GM13977 (cell line): ENCODE measurements around the gene ATP5F1E.

ENCODE experiments used
- DNase-seq: peaks from one replicate; pipeline ENCODE4 v3.0.0; 2012; ENCODE audit warnings: low spot score
- in situ Hi-C: fragments of 300-500 bp; cut with MboI; formaldehyde crosslinking; loops from one replicate; pipeline ENCODE4 v1.12.0; 2022; ENCODE audit warnings: low sequenced_read_pairs, low pct_unique_long_range_greater_than_20kb, mixed read lengths, inconsistent platforms; ENCODE audit not compliant: unreplicated experiment
- TF ChIP-seq, protein P1 (sequence below): IDR thresholded peaks from 2 replicates; pipeline ENCODE4 v1.5.1; 2012; ENCODE audit warnings: mild to moderate bottlenecking, control low read depth; ENCODE audit not compliant: insufficient read depth; ENCODE audit errors: extremely low read depth, missing control alignments

ATP5F1E gene

DNA sequence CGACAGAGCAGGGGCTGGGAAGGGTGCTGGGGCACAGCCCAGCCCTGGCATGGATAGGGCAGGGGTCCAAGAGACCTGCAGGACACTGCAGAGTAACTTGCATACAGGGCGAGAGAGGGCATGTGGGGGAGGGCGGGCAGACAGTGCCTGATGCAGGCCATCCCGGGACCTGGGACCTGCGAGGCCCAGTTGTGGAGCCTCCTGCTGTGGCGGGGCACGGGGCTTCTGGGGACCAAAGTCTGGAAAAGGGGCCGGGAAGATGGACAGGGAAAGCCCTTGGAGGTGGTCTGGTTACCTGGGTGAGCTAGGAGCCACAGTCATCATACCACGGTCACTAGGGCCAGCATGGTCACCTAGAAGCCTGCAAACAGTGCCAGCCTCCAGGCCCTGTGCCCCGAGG lies 13.3 kb downstream of the ATP5F1E start:
- no peak for DNase-seq
- TF ChIP-seq, protein P1, sequence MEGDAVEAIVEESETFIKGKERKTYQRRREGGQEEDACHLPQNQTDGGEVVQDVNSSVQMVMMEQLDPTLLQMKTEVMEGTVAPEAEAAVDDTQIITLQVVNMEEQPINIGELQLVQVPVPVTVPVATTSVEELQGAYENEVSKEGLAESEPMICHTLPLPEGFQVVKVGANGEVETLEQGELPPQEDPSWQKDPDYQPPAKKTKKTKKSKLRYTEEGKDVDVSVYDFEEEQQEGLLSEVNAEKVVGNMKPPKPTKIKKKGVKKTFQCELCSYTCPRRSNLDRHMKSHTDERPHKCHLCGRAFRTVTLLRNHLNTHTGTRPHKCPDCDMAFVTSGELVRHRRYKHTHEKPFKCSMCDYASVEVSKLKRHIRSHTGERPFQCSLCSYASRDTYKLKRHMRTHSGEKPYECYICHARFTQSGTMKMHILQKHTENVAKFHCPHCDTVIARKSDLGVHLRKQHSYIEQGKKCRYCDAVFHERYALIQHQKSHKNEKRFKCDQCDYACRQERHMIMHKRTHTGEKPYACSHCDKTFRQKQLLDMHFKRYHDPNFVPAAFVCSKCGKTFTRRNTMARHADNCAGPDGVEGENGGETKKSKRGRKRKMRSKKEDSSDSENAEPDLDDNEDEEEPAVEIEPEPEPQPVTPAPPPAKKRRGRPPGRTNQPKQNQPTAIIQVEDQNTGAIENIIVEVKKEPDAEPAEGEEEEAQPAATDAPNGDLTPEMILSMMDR: no peak
- in situ Hi-C loops: no loop called here

DNA sequence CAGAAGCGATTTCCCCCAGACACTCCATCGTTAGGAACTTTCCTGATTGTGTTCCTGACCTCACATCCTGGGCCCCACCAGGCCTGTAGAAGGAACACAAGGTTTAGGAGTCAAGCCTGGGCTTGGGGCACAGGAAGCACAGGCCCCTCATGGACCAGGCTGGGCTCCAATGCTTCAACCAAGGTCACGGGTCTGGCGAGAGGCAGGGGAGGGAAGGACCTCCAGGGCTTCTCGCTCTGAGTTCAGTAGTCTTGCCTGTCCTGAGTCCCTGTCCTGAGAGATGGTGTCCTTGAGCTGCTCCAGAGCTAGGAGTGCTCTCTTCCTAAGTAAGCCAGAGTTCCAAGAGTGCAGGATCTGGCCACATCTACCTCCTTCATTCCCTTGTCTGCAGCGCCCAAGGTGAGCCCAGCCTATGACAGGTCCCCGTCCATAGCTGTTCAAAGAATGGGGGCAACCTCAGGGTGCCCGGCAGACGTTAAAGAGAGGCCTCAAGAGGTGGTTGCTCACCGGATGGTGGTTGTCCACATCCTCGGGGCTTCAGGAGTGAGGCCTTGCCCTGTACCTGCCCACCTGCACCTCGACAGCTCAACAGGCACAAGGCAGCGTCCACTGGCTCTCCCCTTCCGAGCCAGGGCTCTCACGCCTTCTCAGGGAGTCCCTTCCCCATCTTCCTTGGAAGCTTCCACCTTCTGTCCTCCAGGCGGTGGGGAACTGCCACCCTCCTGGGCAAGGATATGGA lies 14.5 kb downstream of the ATP5F1E start:
- no peak for DNase-seq
- TF ChIP-seq, protein P1: no peak
- in situ Hi-C loops: no loop called here

DNA sequence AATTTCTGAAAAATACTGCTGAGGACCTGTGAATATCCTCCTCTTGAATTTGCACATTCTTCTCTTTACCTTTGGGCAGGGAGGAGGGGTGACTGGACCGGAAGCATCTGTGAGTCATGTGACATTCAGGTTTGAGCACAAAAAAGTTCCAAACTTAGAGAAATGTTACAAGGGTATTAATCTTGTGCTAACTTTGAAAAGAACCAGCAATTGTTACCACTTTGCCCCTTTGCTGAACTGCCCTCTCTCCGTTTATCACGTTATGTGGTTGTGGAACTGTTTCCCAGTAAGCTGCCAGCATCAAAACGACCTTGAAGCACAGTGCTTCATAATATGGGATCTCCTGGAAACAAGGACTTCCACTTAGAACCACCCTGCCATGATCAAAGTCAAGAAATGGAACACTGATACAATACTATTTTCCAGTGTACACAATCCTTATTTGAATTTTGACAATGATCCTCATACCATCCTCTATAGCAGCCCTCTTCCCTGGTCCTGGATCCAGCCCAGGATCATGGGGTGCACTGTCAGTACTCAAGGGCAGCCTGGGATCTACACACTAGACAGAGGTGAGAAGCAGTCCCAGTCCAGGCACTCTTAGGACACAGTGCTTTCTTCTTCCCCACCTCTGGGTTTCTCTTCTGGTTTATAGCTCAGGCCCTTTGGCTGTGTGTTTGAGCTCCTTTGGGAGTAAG lies 15.2 kb downstream of the ATP5F1E start:
- TF ChIP-seq, protein P1: no peak
- DNase-seq: no peak
- in situ Hi-C loops: no loop called here

DNA sequence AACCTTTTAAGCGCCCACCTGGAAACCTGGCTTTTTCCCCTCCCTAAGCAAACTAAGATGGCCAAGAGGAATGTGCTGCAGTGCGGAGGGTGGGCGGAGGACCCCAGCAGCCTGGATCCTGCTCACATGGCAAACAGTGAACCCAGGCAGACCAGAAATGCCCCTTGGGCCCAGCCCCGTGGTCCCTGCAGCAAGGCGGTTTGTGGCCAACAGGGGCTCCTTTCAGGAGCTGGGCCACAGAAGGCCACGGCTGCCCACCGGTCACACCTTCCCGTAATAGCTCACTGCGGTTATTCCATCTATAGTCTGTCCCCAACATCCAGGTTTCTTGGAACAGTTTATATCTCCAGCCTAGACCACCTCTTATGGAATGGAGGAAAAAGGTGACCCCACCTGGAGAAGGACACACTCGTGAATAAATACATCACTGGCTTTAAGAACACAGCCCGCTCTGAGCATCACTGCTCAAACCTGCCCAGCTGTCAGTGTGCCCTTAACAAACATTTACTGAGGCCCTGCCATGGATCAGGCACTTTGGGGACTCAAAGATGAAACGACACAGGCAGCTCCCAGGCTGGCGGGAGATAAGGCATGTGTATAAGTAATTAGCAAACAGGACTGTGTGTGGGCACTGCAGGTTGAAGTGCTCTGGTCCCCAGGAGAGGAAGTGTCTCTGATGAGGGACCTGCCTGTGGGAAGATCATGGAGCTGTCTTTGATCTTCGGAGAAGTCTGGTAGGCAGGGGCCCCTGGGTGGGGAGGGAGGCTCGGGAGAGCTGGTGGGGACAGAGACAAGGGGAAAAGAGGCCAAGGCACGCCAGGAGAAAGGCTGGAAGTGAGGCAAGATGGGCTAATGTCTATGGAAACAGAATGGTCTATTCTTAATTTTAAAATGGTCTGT lies 16.1 kb downstream of the ATP5F1E start:
- TF ChIP-seq, protein P1: no peak
- in situ Hi-C loops: no loop called here
- DNase-seq: no peak

DNA sequence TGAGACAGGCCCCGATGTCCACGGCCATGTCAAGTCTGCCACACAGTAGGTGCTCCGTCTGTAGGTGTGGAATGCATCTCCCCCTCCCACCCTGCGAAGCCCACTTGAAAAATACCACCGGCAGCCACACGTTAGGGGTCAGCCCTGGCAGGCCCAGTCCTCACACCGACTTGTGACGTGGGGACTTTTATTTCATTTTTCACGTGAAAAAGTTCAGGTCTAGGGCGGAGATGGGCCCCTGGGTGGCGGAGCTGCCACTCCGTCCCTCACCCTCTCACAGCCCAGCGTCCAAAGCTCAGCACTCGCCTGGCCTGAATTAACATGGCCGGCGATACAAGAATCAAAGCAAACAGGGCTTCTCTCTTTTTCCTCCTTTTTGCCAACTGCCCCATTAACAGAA lies 16.7 kb downstream of the ATP5F1E start:
- DNase-seq: no peak
- TF ChIP-seq, protein P1: no peak
- in situ Hi-C loops: no loop called here

DNA sequence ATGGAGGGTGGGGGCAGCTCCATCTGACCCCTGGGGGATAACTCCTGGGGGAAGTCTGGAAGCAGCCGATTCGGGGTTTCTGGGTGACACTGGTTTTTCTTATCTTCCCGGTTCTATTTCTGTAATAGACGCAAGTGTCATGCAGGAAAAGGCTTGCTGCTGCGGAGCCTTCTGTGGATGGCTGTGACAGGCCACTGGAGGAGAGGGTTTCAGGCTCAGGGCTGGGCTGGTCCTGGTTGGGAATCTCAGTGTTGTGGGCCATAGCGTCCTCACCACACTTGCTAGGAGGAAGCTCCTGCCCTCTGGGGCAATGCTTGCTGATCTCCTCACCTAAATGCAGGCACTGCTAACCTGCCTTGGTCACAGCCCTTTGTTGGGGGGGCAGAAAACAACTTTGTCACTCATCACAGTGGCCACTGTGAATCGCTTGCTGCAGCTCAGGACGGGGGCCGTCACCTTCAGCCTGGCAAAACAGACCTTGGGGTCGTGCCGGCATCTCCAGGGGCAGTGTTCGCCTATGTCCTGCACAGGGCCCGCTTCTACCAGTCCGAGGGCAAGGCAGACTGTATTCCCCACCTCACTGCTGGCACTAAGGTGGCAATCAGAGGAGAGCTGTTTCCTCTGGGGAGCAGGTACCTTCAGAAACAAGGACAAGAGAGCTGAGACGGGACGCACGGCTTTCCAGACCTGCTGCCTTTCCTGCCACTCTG lies 17.3 kb downstream of the ATP5F1E start:
- no peak for DNase-seq
- TF ChIP-seq, protein P1: no peak
- in situ Hi-C loops: no loop called here
